SK-MEL-5 (cell line): Measurements from ENCODE around the gene SYT12. TPM values are rescaled to one million over a fixed set of nuclear protein-coding genes. Genes with fewer than 3 reads are reported as not detected.

Source experiments
- total RNA-seq: library from RNA; depleted of rRNA; stranded (reverse); fragments of >200 nt; shearing (Covaris generic); gene quantifications from 2 replicates; pipeline ENCODE4 v1.2.3, GENCODE V29; 2014; rRNA removed

SYT12 gene
- total RNA-seq, 1 experiment from 2014 or later = not detected

Other genes starting within 250 kb of the SYT12 start
- 17.4 and 17.8 TPM in 2 replicates for gene RCE1, start 179.7 kb upstream of the SYT12 start, total RNA-seq
- gene LRFN4, start 166.1 kb upstream of the SYT12 start, total RNA-seq = 3.9 and 5.8 TPM in 2 replicates
- 17.0 and 19.9 TPM in 2 replicates for gene PC, start 64.8 kb upstream of the SYT12 start, total RNA-seq
- gene C11orf86, start 47.8 kb upstream of the SYT12 start, total RNA-seq = not detected in 2 replicates
- gene RHOD, start 33.7 kb downstream of the SYT12 start, total RNA-seq = not detected in 2 replicates
- gene KDM2A, start 96.1 kb downstream of the SYT12 start, total RNA-seq = 12.6 and 14.4 TPM in 2 replicates
- 25.0 and 29.6 TPM in 2 replicates for gene GRK2, start 243.3 kb downstream of the SYT12 start, total RNA-seq